ENCODE data around the gene LRRD1.
"Not testable (repeated sequence)": the region's sequence is repeated elsewhere in the genome, so short reads cannot be mapped to it uniquely, and the experiment has no call there.

Gene LRRD1

GRCh38 chr7:92205987-92206386 lies 27.0 kb upstream of the LRRD1 start:
- TF ChIP-seq CTCF (IDR thresholded peaks at IDR 0.05; ENCODE audit: insufficient read depth, low read length, missing control alignments), result no peak
- POLR2A ChIA-PET, result no interaction called here
- CTCF ChIA-PET, result interaction anchor here (1.8 kb wide), 1 partner anchor 26 kb away, joined by 9 read pairs; no protein-coding TSS in a partner anchor
- no peak for DNase-seq (ENCODE audit: low read depth, low spot score)
- H3K4me3 ChIP-seq (ENCODE audit: low read depth, low read length), result no peak overlapping the region

- ChIA-PET CTCF (interaction anchor here (1.8 kb wide), 1 partner anchor 21 kb away, joined by 8 read pairs; the partner anchor contains the start of gene LRRD1), POLR2A (no interaction called here)
- no peak for DNase-seq (ENCODE audit: low read depth, low spot score)
- no peak overlapping the region for H3K4me3 ChIP-seq (ENCODE audit: low read depth, low read length)
- TF ChIP-seq CTCF (IDR thresholded peaks at IDR 0.05; ENCODE audit: insufficient read depth, low read length, missing control alignments), result no peak
Observed at GRCh38 chr7:92200791-92201190, 21.8 kb upstream of the LRRD1 start.

GRCh38 chr7:92192326-92192725 lies 13.4 kb upstream of the LRRD1 start:
- CTCF ChIA-PET, result interaction anchor here (4.4 kb wide), 1 partner anchor 13 kb away, joined by 28 read pairs; the partner anchor contains the start of gene LRRD1
- DNase-seq (ENCODE audit: low read depth, low spot score), result no peak
- no peak overlapping the region for H3K4me3 ChIP-seq (ENCODE audit: low read depth, low read length)
- POLR2A ChIA-PET, result no interaction called here
- no peak for TF ChIP-seq CTCF (IDR thresholded peaks at IDR 0.05; ENCODE audit: insufficient read depth, low read length, missing control alignments)

- DNase-seq (ENCODE audit: low read depth, low spot score); H3K4me3 ChIP-seq (ENCODE audit: low read depth, low read length); POLR2A ChIA-PET: not testable (repeated sequence)
- CTCF ChIA-PET, result interaction anchor here (1.4 kb wide), 1 partner anchor 10 kb away, joined by 4 read pairs; the partner anchor contains the start of gene LRRD1
Observed at GRCh38 chr7:92189246-92189645, 10.3 kb upstream of the LRRD1 start.

GRCh38 chr7:92184294-92184693 lies 5.4 kb upstream of the LRRD1 start:
- DNase-seq (ENCODE audit: low read depth, low spot score), result not testable (repeated sequence)

GRCh38 chr7:92177362-92177761 lies 1.6 kb downstream of the LRRD1 start:
- POLR2A ChIA-PET, result no interaction called here
- CTCF ChIA-PET, result interaction anchor here (0.7 to 2.0 kb wide), 8 partner anchors 11 to 284 kb away, joined by 3 to 16 read pairs (median 6); partner anchors contain the start of gene GATAD1

More at GRCh38 chr7:92184294-92184693, 5.4 kb upstream of the LRRD1 start:
- POLR2A ChIA-PET; H3K4me3 ChIP-seq (ENCODE audit: low read depth, low read length): not testable (repeated sequence)
- CTCF ChIA-PET, result interaction anchor here (0.6 kb wide), 1 partner anchor 263 kb away, joined by 3 read pairs; the partner anchor contains the start of gene GATAD1

GRCh38 chr7:92169529-92169928 lies 9.4 kb downstream of the LRRD1 start:
- H3K4me3 ChIP-seq (ENCODE audit: low read depth, low read length); POLR2A ChIA-PET; DNase-seq (ENCODE audit: low read depth, low spot score): not testable (repeated sequence)
- CTCF ChIA-PET, result interaction anchor here (1.4 kb wide), 1 partner anchor 10 kb away, joined by 6 read pairs; the partner anchor contains the start of gene LRRD1

More at GRCh38 chr7:92177362-92177761, 1.6 kb downstream of the LRRD1 start:
- TF ChIP-seq CTCF (IDR thresholded peaks at IDR 0.05; ENCODE audit: insufficient read depth, low read length, missing control alignments), result no peak
- DNase-seq (ENCODE audit: low read depth, low spot score), result no peak
- H3K4me3 ChIP-seq (ENCODE audit: low read depth, low read length), result no peak overlapping the region

GRCh38 chr7:92161271-92161670 lies 17.7 kb downstream of the LRRD1 start:
- CTCF ChIA-PET, result interaction anchor here (2.4 to 5.5 kb wide), 2 partner anchors 16 to 18 kb away, joined by 11 to 30 read pairs; partner anchors contain the start of gene LRRD1
- POLR2A ChIA-PET, result no interaction called here
- no peak for DNase-seq (ENCODE audit: low read depth, low spot score)
- TF ChIP-seq CTCF (IDR thresholded peaks at IDR 0.05; ENCODE audit: insufficient read depth, low read length, missing control alignments), result no peak
- H3K4me3 ChIP-seq (ENCODE audit: low read depth, low read length), result no peak overlapping the region
